Stimulated activated CD4-positive, alpha-beta T cell treated with anti-CD3 and anti-CD28 coated beads, Interleukin-2, amount 100 ng/mL, for 48 hours (primary cell): ENCODE measurements around the gene OR13C3.
"Not testable (repeated sequence)": the region's sequence is repeated elsewhere in the genome, so short reads cannot be mapped to it uniquely, and the experiment has no call there.

Experiments
- DNase-seq, 2 donors: peaks; one replicate each; pipeline ENCODE4 v3.0.0-alpha.2; 2020

The OR13C3 gene

DNA sequence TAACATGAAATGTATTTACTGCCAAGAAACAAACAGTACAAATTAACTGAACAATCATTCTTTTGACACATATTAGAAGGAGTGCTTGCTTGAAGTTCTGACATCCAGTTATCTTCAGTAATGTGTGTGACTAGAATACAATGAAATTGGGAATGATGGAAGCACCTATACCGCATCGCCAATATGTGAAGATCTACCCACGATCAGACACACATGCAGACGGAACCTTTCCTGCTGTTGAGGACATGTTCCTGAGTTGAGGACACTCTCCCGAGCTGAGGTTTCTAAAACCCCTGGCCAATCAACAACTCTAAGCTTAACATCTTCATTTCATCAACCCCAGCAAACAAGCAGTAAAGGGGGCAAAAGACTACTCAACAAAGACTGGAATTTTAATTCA is at the start of gene OR13C3:
OR13C3 (minus strand) TSS at position 101 of the 400 bp plus-strand sequence. CDS start 133 bp downstream, outside the sequence.
- DNase-seq: no peak

DNA sequence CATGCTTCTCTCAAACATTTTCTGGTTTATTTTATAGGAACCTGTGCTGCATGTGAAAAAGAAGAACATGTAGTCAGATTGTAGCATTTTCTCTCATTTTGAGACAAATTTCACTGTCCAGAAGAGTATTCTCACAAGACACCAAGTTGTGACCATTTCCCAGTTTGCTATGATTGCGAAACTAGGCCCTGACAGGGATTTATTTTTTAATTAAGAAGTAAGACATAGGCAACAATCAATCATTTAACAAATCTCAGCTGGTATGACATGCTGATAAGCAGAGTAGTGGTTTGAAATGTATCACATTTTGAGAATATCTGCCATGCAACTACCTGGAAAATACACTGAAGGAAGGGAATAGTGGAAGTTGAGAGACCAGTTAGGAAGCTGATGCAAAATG is 43.9 kb upstream of the OR13C3 start:
- DNase-seq: no peak

DNA sequence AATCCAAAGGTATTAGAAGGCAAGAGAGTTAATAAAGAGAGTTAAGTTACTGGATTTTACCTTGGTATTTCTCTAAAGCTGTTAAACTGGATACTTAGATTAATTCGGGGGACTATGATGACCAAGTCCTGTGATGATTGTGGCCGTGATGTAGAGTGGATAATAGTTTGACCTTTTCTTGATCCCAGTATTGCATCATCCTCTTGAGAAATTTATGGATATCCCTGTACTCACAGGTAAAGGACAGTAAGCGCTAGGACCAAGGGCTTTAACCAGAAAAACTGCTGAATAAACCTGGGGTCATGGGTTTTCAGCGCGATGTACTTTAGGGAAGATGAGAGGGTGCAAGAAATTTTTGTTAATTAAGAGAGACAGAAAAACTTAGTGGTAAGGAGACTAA is 40.6 kb upstream of the OR13C3 start:
- DNase-seq: no peak

DNA sequence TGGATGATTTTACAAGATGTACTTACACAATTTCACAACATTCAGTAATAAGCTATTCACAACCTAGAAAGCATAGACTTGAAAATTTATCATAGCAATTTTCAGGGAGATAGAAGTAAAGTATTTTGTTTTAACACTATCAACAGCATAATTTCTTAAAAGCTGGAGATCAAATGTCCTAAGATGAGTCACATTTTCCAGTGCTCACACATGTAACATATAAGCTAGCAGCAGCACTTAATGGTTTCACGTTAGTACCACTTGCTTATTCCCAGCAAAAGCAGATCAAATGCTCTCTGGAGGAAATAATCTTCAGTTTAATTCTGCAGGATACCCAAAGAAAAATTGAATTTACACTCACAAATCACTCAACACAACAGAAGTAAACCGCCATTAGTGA is 38.8 kb upstream of the OR13C3 start:
- DNase-seq: no peak

DNA sequence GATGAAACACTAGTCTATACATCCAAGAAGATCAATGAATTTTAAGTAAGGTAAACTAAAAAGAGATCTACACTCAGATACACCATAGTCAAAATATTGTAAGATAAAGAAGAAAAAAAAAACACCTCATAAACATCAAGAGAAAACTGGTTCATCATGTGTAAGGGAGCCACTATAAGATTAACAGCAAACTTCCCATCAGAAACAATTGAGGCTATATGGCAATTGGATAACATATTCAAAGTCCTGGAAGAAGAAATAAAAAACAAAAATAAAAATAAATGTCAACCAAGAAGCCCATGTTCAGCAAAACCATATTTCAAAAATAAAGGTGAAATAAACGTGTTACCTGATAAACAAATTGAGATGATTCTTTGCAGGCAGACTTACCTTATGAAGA is 36.0 kb upstream of the OR13C3 start:
- DNase-seq: no peak

DNA sequence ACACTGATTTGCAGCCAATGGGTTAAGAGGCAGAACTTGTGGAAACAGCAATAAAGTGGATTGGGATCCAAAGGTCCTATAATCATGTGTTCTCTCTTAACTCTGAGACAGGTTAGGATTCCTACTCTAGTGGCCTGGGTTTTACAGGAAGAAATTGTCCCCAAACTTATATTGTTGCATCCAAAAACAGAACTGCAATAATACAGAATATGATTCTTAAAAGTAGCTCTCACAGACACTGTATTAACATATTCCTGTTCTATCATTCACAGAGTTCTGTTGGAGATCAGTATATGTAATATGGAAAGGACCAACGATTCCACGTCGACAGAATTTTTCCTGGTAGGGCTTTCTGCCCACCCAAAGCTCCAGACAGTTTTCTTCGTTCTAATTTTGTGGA is 32.2 kb upstream of the OR13C3 start, which contains the start of gene OR13C8:
OR13C8 (plus strand) TSS at position 301 of the 400 bp plus-strand sequence; CDS start at position 301, 0 bp downstream.
- no peak for DNase-seq

DNA sequence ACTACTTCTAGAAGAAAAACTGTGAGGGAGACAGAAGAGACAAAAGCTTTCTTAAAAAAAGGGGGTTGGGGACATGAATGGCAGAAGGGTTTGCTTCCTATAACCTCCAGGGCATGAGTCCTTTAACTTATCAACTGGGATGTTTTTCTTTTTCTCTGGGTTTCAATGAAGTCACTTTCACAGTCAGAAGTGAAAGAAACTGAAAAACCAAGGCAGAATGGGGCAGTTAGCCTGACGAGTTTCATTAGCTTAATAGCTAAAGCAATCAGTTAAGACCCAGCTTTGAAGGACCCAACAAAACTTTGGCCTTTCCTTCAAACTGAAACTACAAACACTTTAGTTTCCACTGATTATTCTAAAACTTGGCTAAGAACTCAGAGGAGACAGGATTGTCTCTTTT is 27.7 kb upstream of the OR13C3 start:
- no peak for DNase-seq

DNA sequence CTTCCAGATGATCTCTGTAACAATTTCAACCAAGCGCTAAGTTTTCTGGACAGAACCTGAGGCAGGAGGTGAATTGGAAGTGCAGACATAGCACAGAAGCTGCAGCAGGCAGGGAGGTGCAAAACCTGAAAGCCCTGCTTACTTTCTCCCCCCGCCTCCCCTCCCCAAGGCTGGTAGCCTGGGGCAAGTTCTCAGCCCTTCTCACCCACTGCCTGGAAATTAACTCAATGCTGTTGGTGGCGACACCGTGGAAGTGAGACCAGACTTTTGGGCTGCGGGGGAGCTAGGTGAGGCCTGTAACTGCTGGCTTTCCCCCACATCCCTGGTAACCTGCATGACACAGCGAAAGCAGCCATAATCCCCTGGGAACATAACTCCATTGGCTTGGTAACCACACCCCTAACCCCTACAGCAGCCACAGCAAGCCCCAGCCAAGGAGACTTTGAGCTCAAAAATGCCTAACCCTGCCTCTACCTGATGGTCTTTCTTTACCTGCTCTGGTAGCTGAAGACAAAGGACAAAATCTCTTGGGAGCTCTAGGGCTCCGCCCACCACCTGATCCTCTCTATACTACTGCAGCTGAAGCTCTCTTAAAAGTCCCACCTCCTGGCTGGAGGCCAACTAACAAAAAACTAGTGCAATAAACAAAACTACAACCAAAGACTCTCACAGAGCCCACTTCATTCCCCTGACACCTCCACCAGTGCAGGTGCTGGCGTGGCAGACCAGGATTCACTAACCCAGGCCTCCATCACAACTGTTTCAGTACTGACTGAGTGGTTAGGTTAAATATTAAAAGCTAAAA is 20.4 kb upstream of the OR13C3 start:
- DNase-seq: no peak

DNA sequence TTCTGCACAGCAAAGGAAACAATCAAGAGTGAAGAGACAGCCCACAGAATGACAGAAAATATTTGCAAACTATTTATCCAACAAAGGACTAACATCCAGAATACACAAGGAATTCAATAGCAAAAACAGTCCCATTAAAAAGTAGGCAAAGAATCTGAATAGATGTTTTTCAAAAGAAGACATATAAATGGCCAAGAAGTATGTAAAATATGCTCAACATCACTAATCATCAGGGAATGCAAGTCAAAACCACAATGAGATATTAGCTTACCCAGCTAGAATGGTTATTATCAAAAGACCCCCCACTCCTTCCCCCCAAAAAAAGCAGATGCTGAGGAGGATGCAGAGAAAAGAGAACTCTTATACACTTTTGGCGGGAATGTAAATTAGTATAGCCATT is 18.9 kb upstream of the OR13C3 start:
- DNase-seq: no peak

DNA sequence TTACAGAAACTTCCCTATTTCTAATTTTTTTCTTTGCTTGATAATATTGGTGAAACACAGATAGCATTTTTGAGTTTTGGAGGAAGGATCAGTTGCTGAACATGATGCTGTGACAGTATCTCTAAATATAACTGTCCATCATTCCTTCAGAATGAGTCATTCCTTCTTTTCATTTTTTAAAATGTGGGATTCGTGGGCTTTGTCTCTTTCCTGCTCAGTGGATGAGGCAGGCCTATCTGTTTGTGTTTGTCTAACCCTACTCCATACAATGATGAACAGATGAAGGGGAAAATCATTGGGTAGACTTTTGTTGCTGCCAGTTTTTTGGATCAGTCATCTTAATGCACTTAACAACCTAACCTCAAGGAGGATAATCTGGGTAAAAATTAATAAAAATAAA is 16.6 kb upstream of the OR13C3 start:
- no peak for DNase-seq

DNA sequence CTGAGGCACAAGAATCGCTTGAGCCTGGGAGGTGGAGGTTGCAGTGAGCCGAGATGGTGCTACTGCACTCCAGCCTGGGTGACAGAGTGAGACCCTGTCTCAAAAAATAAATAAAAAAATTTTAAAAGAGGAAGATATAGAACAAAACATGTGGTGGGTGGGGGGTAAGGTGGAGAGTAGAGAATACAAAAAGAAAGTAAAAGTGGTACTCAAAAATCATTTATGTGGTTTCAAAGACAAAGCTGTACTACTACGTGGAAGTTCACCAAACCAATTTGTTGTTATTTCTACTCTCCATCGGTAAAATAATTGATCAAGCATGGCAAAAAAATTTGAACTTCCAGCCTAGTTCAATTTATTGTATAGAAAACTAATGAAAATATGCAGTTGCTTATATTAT is 8.0 kb upstream of the OR13C3 start:
- no peak for DNase-seq

DNA sequence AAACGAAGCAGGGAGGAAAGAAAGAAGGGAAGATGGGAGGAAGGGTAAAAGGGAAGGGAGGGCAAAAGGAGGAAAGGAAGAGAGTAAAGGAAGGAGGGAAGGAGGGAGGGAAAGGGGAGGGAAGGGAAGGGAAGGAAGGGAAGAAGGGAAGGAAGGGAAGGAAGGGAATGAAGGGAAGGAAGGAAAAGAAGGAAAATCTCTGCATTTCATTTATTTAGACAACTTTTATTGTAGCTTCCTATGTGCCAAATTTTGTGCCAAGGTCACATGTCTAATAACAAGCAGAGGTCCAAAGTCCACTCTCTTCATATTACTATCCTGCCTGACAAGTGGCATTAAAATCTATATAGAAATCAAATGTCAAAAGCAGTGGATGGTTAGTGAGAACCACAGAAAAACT is 2.6 kb upstream of the OR13C3 start:
- no peak for DNase-seq

DNA sequence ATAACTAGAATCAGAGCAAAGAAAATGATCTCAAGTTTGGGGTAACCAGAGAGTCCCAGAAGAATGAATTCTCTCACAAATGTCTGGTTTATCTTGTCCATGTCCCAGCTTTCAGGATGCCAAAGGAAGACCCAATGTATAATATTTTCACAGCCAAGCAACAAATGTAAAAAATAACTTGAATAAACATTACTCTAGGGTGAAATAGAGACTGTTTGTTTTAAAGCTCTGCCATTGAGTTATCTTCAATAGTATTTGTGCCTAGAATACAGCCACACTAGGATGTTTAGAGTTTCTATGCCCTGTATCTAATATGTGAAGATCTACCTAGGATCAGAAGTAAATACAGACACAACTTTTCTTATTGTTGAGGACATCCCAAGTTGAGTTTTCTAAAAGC is 9.5 kb downstream of the OR13C3 start, which contains the start of gene OR13C4:
OR13C4 (minus strand) TSS at position 101 of the 400 bp plus-strand sequence; CDS start at position 101, 0 bp downstream.
- no peak for DNase-seq

DNA sequence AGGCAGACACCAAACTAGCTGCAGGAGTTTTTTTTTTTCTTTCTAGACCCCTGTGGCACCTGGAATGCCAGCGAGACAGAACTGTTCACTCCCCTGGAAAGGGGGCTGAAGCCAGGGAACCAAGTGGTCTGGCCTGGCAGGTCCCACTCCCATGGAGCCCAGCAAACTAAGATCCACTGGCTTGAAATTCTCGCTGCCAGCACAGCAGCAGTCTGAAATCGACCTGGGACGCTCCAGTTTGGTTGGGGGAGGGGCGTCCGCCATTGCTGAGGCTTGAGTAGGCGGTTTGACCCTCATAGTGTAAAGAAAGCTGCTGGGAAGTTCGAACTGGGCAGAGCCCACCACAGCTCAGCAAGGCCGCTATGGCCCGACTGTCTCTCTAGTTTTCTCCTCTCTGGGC is 16.4 kb downstream of the OR13C3 start:
- not testable (repeated sequence) for DNase-seq

DNA sequence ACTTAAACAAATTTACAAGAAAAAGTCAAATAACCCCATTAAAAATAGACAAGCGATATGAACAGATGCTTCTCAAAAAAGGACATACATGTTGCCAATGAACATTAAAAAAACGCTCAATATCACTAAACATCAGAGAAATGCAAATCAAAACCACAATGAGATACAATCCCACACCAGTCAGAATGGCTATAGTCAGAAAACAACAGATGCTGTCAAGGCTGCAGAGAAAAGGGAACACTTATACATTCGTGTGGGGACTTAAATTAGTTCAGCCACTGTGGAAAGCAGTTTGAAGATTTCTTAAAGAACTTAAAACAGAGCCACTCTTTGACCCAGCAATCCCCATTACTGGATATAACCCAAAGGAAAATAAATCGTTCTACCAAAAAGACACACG is 21.8 kb downstream of the OR13C3 start:
- no peak for DNase-seq

DNA sequence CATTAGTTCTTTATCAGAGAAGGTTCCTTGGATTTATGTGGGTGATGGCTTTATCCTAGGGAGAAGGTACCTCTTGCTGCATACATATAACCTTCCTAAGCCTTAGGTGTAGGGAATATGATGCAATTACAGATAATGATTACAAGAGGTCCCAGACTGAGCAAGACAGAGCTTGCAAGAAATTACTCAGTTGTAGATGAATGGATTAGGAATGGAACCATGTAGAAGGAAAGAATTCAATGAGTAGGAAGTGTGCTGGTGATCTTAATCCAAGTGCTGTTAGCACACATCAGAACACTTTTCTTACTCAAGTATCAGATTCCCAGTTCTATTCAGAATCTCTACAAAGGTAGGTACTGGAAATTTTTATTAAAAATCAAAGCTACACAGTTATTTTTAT is 30.1 kb downstream of the OR13C3 start:
- DNase-seq: no peak

DNA sequence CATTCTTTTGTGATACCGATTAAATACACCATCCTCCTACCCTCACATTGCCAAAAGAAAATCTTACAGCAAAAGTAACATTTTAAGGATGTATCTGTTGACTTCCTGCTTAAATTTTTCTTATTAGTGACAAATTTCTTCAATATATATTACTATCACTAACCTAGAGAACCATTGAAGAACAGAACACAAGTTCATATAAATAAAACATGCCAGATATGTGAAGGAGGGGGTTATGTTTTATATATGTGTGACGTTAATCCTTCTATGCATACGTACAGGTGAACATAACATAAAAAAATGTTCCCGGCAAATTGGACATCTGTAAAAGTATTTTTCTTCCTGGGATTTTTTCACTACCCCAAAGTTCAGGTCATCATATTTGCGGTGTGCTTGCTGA is 32.7 kb downstream of the OR13C3 start, which contains the start of gene OR13F1:
OR13F1 (plus strand) TSS at position 301 of the 400 bp plus-strand sequence; CDS start at position 301, 0 bp downstream.
- DNase-seq: no peak

DNA sequence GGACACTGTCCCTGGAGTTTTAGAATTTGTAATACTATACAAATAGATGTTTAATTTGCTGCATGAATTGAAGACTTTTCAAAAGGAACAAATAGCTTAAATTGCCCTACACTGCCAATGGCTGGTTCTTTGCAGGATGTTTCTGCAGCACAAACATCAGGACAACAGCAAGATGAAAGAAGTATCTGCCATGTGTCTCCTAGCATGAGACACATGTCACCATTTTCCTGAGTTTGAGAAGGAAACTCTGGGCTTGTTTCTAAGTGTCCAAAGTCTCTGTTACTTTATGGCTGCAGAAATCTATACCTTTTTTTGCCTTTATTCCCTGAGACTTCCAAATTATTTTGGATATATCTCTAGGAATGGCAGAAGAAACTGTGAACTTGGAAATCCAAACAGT is 33.2 kb downstream of the OR13C3 start:
- DNase-seq: no peak

DNA sequence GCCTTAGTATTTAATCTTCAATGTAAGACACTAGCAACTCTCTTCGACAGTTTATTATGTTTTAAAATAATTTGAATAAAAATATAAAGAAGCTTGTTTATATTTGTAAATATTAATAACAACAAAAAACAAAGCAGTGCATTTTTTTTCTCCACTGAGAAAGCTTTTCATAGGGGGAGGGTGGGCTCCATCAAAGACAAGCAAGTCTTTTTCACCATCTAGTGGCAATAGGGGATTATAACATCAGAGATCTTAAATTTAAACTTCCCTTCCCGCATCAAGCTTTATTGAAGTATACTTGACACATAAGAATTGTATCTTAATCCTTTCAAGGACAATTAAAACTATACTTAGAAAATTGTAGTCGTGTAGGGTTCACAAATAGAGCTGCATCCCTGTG is 41.8 kb downstream of the OR13C3 start:
- no peak for DNase-seq
